ENCODE measurements around the gene THOC2.
"Not testable (repeated sequence)": the region's sequence is repeated elsewhere in the genome, so short reads cannot be mapped to it uniquely, and the experiment has no call there.

Gene THOC2

DNA sequence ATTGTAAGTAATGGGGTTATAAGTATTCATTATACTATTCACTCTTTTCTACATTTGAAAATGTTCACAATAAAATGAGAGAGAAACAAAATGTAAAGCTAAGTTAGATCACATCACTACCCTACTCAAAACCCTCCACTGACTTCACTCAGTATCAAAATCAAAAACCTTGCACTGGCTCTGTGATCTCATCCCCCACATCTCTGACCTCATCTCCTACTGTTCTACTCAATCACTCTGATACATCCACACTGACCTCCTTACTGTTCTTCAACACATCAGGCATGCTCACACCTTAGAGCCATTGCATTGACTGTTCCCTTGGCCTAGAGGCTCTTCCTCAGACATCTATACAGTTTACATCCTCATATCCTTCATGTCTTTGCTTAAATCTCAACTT is 50.7 kb downstream of the THOC2 start:
- H3K4me3 ChIP-seq (ENCODE audit: low read depth, low read length) = no peak overlapping the region
- TF ChIP-seq, protein P1, sequence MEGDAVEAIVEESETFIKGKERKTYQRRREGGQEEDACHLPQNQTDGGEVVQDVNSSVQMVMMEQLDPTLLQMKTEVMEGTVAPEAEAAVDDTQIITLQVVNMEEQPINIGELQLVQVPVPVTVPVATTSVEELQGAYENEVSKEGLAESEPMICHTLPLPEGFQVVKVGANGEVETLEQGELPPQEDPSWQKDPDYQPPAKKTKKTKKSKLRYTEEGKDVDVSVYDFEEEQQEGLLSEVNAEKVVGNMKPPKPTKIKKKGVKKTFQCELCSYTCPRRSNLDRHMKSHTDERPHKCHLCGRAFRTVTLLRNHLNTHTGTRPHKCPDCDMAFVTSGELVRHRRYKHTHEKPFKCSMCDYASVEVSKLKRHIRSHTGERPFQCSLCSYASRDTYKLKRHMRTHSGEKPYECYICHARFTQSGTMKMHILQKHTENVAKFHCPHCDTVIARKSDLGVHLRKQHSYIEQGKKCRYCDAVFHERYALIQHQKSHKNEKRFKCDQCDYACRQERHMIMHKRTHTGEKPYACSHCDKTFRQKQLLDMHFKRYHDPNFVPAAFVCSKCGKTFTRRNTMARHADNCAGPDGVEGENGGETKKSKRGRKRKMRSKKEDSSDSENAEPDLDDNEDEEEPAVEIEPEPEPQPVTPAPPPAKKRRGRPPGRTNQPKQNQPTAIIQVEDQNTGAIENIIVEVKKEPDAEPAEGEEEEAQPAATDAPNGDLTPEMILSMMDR (IDR thresholded peaks at IDR 0.05; ENCODE audit: low read depth, low read length, missing control alignments) = no peak
- DNase-seq (ENCODE audit: low read depth) = no peak

DNA sequence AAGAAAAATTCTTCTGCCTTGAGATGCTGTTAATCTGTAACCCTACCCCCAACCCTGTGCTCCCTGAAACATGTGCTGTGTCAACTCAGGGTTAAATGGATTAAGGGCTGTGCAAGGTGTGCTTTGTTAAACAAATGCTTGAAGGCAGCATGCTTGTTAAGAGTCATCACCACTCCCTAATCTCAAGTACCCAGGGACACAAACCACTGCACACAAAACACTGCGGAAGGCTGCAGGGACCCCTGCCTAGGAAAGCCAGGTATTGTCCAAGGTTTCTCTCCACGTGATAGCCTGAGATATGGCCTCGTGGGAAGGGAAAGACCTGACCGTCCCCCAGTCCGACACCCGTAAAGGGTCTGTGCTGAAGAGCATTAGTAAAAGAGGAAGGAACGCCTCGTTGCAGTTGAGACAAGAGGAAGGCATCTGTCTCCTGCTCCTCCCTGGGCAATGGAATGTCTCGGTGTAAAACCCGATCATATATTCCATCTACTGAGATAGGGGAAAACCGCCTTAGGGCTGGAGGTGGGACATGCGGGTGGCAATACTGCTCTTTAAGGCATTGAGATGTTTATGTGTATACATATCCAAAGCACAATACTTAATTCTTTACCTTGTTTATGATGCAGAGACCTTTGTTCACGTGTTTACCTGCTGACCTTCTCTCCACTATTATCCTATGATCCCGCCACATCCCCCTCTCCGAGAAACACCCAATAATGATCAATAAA is 53.0 kb downstream of the THOC2 start:
- H3K4me3 ChIP-seq (ENCODE audit: low read depth, low read length); DNase-seq (ENCODE audit: low read depth): not testable (repeated sequence)

DNA sequence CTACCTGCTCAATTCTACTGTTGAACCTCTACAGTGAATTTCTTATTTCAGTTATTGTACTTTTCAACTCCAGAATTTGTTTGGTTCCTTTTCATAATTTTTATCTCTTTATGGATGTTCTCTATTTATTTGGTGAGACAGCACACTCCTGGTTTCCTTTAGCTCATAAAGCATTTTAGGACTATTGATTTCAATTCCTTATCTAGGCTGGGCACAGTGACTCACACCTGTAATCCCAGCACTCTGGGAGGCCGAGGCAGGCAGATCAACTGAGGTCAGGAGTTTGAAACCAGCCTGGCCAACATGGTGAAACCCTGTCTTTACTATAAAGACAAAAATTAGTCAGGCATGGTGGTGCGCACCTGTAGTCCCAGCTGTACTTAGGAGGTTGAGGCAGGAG is 57.7 kb downstream of the THOC2 start:
- no peak for DNase-seq (ENCODE audit: low read depth)
- no peak overlapping the region for H3K4me3 ChIP-seq (ENCODE audit: low read depth, low read length)
- TF ChIP-seq, protein P1 (IDR thresholded peaks at IDR 0.05; ENCODE audit: low read depth, low read length, missing control alignments) = no peak

DNA sequence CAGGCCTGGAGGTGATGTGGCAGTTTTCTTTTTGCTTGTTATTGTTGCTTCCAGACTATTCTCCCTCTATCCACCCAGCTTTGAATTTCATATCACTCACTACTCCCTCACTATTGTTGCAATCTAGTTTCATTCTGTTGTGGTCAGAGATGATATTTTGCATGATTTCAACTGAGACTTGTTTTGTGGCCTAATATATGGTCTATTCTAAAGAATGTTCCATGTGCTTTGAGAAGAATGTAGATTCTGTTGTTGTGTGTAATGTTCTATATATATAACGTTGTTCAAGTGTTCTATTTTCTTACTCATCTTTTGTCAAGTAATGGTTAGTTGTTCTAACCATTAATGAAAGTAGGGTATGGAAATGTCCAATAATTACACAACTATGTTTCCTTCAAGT is 59.0 kb downstream of the THOC2 start:
- no peak for DNase-seq (ENCODE audit: low read depth)
- H3K4me3 ChIP-seq (ENCODE audit: low read depth, low read length) = no peak overlapping the region
- TF ChIP-seq, protein P1 (IDR thresholded peaks at IDR 0.05; ENCODE audit: low read depth, low read length, missing control alignments) = no peak

DNA sequence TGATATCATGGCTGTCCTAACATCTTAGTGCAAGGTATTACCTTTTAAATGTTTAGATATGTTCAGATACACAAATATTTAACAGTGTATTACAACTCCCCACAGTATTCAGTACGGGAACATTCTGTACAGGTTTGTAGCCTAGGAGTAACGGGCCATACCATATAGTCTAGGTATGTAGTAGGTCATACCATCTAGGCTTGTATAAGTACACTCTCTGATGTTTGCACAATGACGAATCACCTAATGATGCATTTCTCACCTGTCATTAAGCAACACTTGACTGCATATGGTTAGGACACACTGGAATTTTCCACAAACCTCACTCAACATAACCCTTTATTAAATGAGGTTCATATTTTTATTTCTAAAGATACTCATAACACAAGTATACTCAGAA is 67.7 kb downstream of the THOC2 start:
- DNase-seq (ENCODE audit: low read depth) = no peak
- TF ChIP-seq, protein P1 (IDR thresholded peaks at IDR 0.05; ENCODE audit: low read depth, low read length, missing control alignments) = no peak
- H3K4me3 ChIP-seq (ENCODE audit: low read depth, low read length) = no peak overlapping the region

DNA sequence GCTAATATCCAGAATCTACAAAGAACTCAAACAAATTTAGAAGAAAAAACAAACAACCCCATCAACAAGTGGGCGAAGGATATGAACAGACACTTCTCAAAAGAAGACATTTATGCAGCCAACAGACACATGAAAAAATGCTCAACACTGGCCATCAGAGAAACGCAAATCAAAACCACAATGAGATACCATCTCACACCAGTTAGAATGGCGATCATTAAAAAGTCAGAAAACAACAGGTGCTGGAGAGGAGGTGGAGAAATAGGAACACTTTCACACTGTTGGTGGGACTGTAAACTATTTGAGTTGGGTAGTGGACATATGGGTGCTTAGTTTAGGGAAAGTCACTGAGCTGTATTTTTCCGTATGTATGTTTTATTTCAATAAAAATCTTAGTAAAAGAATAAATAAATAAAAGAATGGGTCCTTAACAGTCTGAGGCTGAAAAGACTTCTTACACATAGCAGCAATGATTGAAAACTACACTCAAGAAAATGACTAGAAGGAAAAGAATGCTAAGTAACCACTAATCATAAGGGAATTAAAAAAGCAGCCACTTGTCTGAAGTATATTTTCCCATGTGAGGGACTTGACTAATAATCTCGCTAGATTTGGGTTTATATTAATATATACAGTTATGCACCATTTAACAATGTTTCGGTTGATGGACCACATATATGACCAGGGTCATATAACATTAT is 68.2 kb downstream of the THOC2 start:
- DNase-seq (ENCODE audit: low read depth); H3K4me3 ChIP-seq (ENCODE audit: low read depth, low read length): not testable (repeated sequence)

DNA sequence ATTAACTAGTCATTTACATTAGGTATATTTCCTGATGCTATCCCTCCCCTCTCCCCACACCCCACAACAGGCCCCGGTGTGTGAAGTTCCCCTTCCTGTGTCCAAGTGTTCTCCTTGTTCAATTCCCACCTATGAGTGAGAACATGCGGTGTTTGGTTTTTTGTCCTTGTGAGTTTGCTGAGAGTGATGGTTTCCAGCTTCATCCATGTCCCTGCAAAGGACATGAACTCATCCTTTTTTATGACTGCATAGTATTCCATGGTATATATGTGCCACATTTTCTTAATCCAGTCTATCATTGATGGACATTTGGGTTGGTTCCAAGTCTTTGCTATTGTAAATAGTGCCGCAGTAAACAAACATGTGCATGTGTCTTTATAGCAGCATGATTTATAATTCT is 69.1 kb downstream of the THOC2 start:
- H3K4me3 ChIP-seq (ENCODE audit: low read depth, low read length); DNase-seq (ENCODE audit: low read depth): not testable (repeated sequence)

DNA sequence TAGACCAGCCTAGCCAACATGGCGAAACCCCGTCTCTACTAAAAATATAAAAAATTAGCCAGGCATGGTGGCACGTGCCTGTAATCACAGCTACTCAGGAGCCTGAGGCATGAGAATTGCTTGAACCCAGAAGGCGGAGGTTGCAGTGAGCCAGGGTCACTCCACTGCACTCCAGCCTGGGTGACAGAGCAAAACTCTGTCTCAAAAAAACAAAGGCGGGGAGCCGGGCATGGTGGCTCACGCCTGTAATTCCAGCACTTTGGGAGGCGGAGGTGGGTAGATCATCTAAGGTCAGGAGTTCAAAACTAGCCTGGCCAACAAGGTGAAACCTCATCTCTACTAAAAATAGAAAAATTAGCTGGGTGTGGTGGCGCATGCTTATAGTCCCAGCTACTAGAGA is 76.3 kb downstream of the THOC2 start:
- H3K4me3 ChIP-seq (ENCODE audit: low read depth, low read length); DNase-seq (ENCODE audit: low read depth): not testable (repeated sequence)

DNA sequence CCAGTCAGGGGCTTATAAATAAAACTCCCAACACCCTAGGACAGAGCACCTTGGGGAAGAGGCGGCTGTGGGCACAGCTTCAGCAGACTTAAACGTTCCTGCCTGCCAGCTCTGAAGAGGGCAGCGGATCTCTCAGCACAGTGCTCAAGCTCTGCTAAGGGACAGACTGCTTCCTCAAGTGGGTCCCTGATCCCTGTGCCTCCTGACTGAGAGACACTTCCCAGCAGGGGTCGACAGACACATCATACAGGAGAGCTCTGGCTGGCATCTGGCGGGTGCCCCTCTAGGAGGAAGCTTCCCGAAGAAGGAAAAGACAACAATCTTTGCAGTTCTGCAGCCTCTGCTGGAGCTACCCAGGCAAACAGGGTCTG is 84.1 kb downstream of the THOC2 start:
- H3K4me3 ChIP-seq (ENCODE audit: low read depth, low read length); DNase-seq (ENCODE audit: low read depth): not testable (repeated sequence)

Data from GM12864 (cell line).